Muscle layer of colon (tissue), 2 donors: ENCODE data around the gene NINJ2.

Experiments used
- H3K27ac ChIP-seq: one replicate; pipeline ENCODE4 v1.7.0; 2013; ENCODE audit warnings: low read depth, mild to moderate bottlenecking, low read length, moderate library complexity
- H3K27me3 ChIP-seq, 2 donors: one replicate each; pipeline ENCODE4 v1.7.0; 2013; ENCODE audit warnings: low read length in 2 of 2, mild to moderate bottlenecking in 2 of 2; ENCODE audit not compliant: insufficient read depth in 2 of 2, control insufficient read depth in 1 of 2
- H3K36me3 ChIP-seq: one replicate; pipeline ENCODE4 v1.7.0; 2013; ENCODE audit warnings: mild to moderate bottlenecking, low read length; ENCODE audit not compliant: insufficient read depth
- H3K4me1 ChIP-seq: one replicate; pipeline ENCODE4 v1.7.0; 2013; ENCODE audit warnings: mild to moderate bottlenecking, low read length; ENCODE audit not compliant: insufficient read depth
- H3K4me3 ChIP-seq, 2 donors: one replicate each; pipeline ENCODE4 v1.7.0; 2013; ENCODE audit warnings: low read length in 2 of 2, low read depth in 1 of 2, mild to moderate bottlenecking in 1 of 2, moderate library complexity in 1 of 2
- H3K9ac ChIP-seq: one replicate; pipeline ENCODE4 v1.7.0; 2013; ENCODE audit warnings: low read length
- H3K9me3 ChIP-seq: one replicate; pipeline ENCODE4 v1.7.0; 2013; ENCODE audit warnings: mild to moderate bottlenecking, low read length
- donor health status: abdominal sarcoma.
- donor health status: Adenocarcinoma of cecum.

NINJ2 gene

DNA sequence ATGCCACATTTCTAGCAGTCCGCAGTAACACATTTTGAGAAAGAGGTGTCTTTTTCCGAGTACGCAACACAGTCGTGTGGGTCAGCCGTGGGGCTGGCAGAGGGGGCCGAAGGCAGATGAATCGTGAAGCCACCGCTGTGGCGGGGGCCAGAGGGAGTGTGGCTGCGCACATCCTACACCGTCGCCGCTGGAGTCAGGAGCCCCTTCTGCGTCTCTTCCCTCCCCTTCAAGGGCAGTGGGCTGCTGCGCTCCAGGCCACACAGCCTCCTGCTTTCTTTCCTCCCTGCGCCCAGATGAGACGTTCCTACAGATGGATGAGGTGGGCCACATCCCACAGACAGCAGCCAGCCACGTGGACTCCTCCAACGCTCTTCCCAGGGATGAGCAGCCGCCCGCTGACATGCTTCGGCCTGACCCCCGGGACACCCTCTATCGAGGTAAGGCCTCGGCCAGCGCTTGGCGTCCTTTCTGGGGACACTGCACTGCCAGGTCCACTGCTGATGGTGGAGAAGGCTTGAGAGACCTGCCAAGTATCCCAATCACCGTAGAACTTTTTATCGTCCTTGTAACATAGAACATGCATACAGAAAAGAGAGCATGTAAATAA, 113.7 kb downstream of the NINJ2 start:
- H3K4me3 ChIP-seq = no peak overlapping the region
- peaks cover 0 to 19% of the 10 kb centered on the region in 2 donors for H3K27me3 ChIP-seq
- no peaks in the 10 kb centered on the region for H3K9me3 ChIP-seq
- H3K36me3 ChIP-seq = no peaks in the 10 kb centered on the region
- no peaks in the 10 kb centered on the region for H3K4me1 ChIP-seq
- no peak overlapping the region for H3K27ac ChIP-seq
- H3K9ac ChIP-seq = no peak overlapping the region

DNA sequence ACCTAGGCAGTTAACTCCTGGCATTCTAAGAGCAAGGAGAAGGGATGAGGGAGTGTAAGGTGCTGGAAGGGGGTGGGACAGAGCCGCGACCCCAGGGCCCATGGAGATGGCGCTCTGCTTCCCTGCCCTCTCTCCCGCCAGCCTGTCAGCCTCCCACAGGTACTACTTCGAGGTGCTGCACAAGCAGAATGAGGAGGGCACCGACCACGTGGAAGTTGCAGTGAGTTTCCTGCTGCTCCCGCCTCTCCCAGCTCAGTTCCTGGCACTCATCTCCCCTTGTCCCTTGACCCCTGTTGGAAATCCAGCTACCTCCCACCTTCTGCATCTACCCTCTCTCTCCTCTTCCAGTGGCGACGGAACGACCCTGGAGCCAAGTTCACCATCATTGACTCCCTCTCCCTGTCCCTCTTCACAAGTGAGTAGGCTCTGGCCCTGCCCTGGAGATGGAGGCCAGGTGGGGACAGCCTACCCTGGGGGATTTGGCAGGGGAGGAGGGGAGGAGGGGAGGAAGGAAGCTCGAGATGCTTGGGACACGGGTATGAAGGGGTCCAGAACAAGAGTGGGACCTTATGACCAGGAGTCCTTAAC, 115.3 kb downstream of the NINJ2 start:
- Histone ChIP-seq H3K36me3 (no peaks in the 10 kb centered on the region), H3K4me3 (no peak overlapping the region), H3K27me3 (peaks cover 0 to 19% of the 10 kb centered on the region in 2 donors), H3K27ac (no peak overlapping the region), H3K4me1 (no peaks in the 10 kb centered on the region), H3K9ac (no peak overlapping the region), H3K9me3 (no peaks in the 10 kb centered on the region)

DNA sequence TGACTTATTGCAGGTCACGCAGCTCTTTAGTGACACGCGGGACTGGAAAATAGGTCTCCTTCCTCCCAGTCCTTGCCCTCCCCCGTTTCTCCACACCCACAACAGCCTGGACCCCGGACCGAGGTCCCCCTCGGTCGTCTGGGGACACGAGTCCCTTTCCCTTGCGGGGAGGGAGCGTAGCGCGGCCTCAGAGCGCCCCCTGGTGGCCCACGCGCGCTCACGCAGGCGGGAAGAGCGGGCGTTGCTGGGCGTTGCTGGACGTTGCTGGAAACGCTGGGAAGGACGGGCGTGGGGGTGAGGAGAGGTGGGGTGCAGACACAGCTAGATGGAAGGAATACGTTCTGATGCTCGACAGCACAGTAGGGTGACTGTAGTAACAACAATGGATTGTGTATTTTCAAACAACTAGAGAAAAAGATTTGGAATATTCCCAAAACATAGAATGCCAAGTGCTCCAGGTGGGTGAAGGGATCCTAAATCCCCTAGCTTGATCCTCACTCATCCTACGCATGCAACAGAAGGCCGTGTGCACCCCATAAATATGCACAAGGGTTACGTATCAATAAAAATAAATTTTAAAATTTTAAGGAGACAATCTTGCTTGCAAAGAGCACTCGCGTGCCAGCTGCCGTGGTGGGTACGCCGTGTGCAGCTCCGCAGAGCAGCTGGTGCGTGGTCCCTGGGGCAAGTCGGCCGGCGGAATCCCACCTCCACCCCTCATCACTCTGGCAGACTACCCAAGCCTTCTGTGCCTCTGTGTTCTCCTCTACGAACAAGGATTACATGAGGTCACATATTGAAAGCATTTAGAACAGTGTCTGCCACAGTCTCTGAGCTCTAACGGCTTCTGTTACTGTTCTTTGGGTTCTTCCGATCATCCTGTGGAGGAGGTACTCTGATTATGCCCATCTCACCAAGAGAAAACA, 116.1 kb downstream of the NINJ2 start:
- Histone ChIP-seq H3K27ac (no peak overlapping the region), H3K36me3 (no peaks in the 10 kb centered on the region), H3K9ac (no peak overlapping the region), H3K9me3 (no peaks in the 10 kb centered on the region), H3K4me3 (no peak overlapping the region), H3K4me1 (no peaks in the 10 kb centered on the region), H3K27me3 (peaks cover 0 to 19% of the 10 kb centered on the region in 2 donors)

DNA sequence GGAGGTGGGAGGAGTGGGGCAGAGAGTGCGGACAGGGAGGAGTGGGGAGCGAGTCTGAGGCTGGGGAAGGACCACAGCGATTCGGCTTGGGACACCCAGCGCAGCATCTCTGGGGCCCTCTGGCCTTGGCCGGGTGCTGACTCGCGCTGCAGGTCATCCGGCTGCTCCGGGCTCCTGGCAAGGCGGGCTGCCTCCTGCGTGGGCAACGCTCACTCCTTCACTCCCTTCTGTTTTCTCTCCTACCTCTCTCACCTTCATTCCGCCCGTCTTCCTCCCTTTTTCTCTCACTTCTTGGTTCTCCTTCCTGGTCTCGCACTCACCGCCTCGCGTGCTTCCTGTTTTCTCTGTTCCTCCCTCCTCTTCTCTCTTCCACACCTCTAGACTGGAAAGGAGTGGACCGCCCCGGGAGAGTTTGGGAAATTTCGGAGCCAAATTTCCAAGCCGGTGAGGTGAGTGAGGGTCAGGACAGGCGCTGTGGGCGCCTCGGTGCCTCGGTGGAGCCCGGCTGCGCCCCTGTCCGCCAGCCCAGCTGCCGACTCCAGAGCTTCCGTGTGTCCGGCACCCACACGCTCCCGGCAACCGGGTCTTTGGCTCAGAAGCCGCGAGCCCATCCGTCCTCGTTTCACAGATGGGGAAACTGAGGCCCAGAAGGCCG, 116.9 kb downstream of the NINJ2 start:
- H3K4me3 ChIP-seq = no peak overlapping the region
- H3K9me3 ChIP-seq = no peaks in the 10 kb centered on the region
- H3K4me1 ChIP-seq = no peaks in the 10 kb centered on the region
- H3K27ac ChIP-seq = no peak overlapping the region
- H3K9ac ChIP-seq = no peak overlapping the region
- H3K27me3 ChIP-seq = peaks cover 0 to 19% of the 10 kb centered on the region in 2 donors
- H3K36me3 ChIP-seq = no peaks in the 10 kb centered on the region

DNA sequence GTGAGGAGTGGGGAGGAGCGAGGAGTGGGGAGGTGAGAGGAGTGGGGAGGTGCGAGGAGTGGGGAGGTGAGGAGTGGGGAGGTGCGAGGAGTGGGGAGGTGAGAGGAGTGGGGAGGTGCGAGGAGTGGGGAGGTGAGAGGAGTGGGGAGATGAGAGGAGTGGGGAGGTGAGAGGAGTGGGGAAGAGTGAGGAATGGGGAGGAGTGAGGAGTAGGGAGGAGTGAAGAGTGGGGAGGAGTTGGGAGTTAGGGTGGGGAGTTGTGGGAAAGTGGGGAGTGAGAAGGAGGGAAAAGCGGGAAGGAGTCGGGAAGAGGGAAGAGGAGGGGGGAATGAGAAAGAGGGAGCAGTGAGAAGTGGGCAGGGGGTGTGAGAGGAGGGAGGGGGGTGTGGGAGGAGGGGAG, 117.4 kb downstream of the NINJ2 start:
- peaks cover 0 to 19% of the 10 kb centered on the region in 2 donors for H3K27me3 ChIP-seq
- H3K4me3 ChIP-seq = no peak overlapping the region
- no peaks in the 10 kb centered on the region for H3K36me3 ChIP-seq
- H3K4me1 ChIP-seq = no peaks in the 10 kb centered on the region
- no peaks in the 10 kb centered on the region for H3K9me3 ChIP-seq
- no peak overlapping the region for H3K27ac ChIP-seq
- no peak overlapping the region for H3K9ac ChIP-seq

DNA sequence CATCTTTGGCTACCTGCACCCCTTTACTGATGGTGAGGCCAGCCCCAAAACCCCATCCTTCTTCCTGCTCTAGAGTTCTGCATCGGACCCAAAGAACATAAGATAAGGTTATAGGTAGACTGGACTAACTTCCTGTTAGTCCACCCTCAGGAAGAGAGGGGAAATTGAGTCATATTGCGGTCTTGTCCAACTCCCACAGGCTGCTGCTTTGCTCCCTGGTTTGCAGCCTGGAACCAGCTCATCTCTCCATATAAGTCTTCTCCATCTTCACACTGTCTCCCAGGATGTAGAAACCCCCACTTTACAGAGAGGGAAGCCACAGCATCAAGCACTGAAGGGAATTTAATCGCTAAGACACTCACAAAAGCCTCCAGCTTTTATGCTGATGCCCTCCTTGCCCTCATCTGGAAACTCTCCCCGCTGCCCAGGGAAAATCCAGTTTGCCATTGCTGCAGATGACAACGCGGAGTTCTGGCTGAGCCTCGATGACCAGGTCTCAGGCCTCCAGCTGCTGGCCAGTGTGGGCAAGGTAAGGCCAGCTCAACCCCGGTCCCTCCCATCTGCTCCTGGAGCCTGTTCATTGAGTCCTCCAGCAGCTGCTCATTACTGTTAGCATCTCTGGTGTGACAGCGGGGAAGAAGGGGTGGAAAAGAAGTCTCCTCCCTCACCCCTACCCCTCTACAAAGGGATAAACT, 118.2 kb downstream of the NINJ2 start:
- Histone ChIP-seq H3K4me3 (no peak overlapping the region), H3K4me1 (no peaks in the 10 kb centered on the region), H3K27ac (no peak overlapping the region), H3K36me3 (no peaks in the 10 kb centered on the region), H3K9ac (no peak overlapping the region), H3K27me3 (peaks cover 0 to 19% of the 10 kb centered on the region in 2 donors), H3K9me3 (no peaks in the 10 kb centered on the region)

DNA sequence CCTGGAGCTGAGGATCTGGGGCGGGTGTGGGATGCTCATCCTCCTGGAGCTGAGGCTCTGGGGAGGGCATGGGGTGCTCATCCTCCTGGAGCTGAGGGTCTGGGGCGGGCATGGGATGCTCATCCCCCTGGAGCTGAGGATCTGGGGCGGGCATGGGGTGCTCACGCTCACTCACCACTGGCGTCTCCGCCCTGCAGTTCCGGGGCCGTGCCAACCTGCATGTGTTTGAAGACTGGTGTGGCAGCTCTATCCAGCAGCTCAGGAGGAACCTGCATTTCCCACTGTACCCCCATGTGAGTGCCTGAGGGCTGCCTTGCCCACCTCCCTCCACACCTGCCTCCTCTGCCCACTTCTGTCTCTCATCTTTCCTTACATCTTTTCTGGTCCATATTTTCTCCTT, 119.1 kb downstream of the NINJ2 start:
- H3K9me3 ChIP-seq = no peaks in the 10 kb centered on the region
- no peaks in the 10 kb centered on the region for H3K36me3 ChIP-seq
- no peaks in the 10 kb centered on the region for H3K4me1 ChIP-seq
- H3K27me3 ChIP-seq = peaks cover 0 to 19% of the 10 kb centered on the region in 2 donors
- H3K4me3 ChIP-seq = no peak overlapping the region
- no peak overlapping the region for H3K27ac ChIP-seq
- H3K9ac ChIP-seq = no peak overlapping the region

DNA sequence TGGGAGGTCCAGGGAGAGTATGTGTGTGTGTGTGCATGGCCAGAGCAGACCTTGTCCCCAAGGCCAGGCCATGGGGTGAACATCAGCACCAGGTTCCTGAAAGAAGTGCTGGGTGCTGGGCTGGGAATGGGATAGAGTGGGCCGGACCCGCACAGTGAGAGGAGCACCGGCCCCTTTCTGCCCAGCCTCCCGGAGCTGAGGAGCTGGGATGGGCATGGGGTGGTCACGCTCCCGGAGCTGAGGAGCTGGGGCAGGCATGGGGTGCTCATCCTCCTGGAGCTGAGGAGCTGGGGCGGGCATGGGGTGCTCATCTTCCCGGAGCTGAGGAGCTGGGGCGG, 120.2 kb downstream of the NINJ2 start:
- Histone ChIP-seq H3K9ac (no peak overlapping the region), H3K4me1 (no peaks in the 10 kb centered on the region), H3K9me3 (no peaks in the 10 kb centered on the region), H3K27me3 (peaks cover 0 to 17% of the 10 kb centered on the region in 2 donors), H3K36me3 (no peaks in the 10 kb centered on the region), H3K27ac (no peak overlapping the region), H3K4me3 (no peak overlapping the region)

DNA sequence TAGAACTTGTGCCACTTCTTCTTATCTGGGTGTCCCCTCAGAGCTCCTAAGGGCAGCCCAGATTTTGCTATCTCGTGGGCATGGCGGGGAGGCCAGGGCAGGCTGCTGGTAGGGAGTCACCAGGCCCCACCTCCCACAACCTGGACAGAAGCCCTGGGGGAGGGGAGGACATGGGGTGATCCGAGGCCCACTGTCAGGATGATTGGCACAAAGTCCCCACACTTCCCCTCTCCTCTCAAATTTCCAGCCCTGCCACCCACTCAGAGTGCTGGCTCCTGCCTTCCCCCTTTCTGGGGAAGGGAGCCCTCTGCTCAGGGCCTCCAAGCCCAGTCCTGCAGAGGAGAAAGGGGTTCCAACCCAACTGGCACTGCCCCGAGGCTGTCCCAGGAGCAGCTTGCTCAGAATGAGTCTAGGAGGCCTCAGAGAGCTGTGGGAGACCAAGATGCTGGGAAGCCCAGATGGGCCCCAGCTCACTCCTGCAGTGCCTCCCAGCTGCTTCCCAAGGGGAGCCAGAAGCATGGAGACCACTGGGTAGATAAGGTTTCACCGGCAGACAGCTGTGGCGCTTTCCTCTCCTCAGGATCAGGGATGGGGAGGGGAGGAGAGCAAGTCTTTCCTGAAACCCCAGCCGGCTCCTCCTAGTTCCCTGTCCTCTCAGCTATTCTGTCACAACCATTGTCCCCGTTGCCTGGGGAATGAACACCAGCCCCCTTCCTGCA, 120.7 kb downstream of the NINJ2 start:
- Histone ChIP-seq H3K36me3 (no peaks in the 10 kb centered on the region), H3K9ac (no peak overlapping the region), H3K9me3 (no peaks in the 10 kb centered on the region), H3K27ac (no peak overlapping the region), H3K4me3 (no peak overlapping the region), H3K27me3 (peaks cover 0 to 12% of the 10 kb centered on the region in 2 donors), H3K4me1 (no peaks in the 10 kb centered on the region)

DNA sequence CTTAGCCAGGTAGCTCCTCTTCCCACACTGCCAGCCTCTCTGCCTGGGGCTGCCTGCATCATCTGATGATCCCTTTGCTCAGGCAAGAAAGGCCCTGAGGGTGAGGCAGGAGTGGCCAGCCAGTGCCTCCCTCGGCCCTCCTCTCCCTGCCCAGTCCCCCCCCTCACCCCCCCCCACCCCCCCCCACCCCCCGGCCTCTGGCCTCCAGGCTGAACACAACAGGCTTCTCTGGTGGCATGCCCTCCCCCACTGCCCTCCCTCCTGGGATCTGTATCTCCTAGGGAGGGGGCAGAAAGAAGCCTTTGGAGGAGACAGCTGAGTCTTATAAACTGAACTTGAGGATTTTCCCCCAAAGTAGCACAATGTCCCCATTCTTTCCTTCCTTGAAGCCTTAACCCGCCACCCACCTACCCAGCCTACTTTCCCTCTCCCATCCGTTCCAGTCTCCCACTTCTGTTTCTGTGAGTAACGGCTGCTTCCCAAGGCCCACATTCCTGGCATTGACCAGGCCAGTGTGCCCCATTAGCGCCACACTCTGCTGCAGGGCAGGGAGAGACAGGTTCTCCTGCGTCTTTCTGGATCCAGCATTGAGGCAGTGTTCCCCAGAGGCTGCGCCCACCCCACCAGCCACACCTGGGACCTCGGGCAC, 121.4 kb downstream of the NINJ2 start:
- H3K9ac ChIP-seq = no peak overlapping the region
- no peak overlapping the region for H3K27ac ChIP-seq

More for the DNA sequence above, 121.4 kb downstream of the NINJ2 start:
- H3K9me3 ChIP-seq = no peaks in the 10 kb centered on the region
- no peak overlapping the region for H3K4me3 ChIP-seq
- no peaks in the 10 kb centered on the region for H3K4me1 ChIP-seq
- H3K36me3 ChIP-seq = no peaks in the 10 kb centered on the region
- peaks cover 0 to 4% of the 10 kb centered on the region in 2 donors for H3K27me3 ChIP-seq
